HG03378 (cell line): ENCODE data around the gene IQCN.

Experiments used
- ATAC-seq: cut with Tn5 transposase; IDR thresholded peaks from one replicate; pipeline ENCODE4 v1.9.1; 2021; ENCODE audit warnings: mild to moderate bottlenecking, moderate library complexity; ENCODE audit not compliant: unreplicated experiment

Gene IQCN

DNA sequence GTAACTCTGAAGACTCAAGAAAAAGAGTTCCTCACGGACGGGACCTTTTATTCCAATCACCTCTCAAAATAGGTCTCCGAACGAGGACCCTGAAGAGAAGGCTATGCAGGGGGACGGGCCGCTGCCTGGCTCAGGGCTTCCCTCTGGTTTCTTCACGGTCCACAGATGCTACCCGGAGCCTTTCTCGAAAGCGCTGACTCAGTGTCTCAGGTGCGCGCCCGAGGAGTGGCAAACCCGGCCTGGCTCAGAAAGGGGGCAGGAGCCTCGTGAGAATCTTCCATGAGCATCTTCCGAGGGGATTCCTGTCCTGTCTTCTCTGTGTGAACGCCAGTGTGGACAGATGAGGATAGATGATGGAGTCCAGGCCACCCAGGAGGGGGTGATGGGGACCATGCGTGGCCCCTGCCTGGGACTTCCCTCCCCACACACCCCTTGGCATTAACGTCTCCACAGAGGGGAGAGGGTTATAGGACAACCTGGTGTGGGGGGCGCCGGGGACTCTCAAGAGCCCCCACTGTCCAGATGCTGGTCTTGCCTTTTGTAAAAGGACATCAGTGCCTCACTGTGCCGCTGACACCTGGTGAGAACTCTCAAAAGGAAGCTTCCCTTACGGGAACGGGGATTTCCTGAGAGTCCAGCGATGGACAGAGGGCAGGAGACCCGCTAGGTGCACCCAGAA lies 32.1 kb upstream of the IQCN start:
- ATAC-seq: no peak

DNA sequence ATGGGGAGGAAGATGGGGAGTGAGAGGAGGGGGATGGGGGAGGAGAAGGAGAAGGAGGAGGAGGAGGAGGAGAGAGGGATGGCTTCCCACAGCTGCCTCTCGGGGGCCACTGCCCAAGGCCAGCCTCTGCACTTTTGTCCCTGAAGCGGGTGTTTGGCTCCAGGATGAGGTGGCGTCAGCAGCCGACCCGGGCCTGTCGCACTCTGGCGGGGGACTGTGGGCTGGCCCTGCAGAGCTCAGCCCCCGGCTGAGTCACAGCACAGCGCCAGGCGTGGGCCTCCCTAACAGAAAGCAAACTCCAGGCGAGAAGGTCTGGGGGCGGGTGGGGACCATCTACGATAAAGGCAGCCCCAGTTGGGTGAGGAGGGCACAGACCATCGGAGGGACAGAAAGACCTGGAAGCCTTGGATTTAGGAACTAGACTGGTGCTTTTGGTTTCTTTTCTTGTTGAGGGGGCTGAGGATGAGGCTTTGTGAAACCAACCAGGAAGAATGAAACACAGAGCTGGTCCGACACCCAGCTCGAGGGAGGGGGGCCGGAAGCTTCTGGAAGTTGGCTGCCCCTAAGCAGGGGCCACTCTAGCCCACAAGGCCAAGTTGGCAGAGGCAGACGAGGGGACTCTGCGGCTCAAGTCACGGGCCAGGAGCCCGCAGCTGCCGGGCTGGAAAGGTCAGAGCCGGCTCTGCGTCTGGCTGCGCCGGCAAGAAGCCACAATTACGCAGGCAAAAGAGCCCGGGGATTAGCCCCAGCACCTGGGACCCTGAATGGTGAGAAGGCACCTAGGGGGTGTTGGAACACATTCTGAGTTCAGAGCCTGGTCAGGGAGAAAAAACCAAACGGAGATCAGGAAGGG lies 30.4 kb upstream of the IQCN start:
- no peak for ATAC-seq

DNA sequence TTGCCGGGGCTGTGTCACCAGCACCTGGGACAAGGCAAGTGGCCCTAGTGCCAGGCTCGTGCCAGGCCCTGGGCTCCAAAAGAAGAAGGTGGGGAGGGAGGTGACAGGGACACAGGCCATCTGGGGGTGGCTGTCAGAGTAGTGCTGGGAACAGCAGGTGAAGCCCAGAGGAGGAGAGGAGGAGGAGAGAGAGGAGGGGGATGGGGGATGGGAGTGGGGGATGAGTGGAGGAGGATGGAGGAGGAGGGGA lies 29.9 kb upstream of the IQCN start:
- ATAC-seq: no peak

DNA sequence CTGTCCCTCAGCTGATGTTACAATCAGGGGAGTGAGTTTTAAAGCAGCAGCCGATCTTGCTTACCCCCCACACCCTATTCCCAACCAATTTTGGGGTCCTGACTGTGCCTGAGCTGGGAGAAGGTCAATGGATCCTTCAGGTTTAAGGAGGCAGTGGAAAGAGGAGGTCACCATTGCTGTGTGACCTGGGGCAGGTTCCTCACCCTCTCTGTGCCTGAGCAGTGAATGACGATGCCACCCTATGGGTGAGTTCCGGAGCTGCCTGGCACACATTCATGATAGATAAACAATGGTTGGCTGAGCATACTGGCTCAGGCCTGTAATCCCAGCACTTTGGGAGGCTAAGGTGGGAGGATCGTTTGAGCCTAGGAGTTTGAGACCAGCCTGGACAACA lies 27.5 kb upstream of the IQCN start:
- no peak for ATAC-seq

DNA sequence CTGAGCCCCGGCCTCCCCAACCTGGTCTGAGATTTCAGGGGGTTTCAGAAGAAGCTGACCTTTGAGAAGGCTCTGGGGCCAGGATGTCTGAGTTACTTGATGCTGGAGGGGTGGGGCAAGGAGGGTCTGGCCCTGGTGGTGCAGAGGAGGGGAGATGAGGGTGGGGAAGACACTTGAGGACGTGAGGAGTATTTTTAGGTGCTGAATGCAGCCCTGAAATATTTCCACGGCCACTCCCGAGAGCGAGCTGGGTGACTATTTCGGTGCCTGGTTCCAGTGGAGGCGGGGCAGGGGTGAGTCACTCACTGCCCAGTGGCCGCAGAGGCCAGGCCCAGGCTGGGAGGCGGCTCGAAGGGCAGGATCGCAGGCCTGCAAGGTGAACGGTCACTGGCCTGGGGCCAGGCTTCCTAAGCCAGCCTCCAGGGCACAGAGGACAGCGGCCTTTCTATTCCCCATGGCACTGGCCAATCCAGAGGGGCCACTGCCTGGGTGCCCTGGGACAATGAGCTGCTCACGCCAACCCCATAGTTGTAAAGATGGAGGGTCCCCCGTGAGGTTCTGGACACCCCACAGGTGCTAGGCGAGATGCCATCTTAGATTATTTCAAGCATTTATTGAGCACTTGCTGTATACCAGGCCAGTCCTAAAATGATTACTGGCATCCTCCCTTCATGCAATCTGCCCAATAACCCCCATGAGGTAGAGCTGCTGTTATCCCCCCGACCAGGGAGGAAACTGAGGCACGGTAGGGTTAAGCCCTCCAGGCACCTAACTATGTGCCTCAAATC lies 26.9 kb upstream of the IQCN start:
- no peak for ATAC-seq

DNA sequence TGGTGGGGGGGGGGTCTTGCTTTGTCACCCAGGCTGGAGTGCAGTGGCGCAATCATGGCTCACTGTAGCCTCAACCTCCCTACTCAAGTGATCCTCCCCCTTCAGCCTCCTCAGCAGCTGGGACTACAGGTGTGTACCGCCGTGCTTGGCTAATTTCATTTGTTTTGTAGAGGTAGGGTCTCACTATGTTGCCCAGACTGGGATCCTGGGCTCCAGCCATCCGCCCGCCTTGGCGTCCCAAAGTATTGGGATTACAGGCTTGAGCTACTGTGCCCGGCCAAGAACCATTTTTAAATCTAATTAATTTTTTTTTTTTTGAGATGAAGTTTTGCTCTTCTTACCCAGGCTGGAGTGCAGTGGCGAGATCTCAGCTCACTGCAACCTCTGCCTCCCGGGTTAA lies 25.4 kb upstream of the IQCN start:
- ATAC-seq: no peak

DNA sequence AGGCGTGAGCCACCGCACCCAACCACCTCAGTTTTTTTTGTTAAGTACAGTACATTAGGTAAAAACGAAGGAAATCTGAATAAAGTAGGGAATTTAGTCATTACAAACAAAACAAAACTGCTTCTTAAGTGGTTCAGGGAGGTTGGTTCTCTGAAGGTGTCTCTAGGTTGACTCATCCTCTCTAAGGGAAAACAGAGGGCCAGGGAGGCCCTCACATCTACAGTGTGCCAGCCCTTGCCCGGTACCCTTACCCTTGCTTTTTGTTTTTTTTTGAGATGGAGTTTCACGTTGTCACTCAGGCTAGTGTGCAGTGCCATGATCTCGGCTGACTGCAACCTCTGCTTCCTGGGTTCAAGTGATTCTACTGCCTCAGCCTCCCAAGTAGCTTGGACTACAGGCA lies 24.3 kb upstream of the IQCN start:
- ATAC-seq: no peak

DNA sequence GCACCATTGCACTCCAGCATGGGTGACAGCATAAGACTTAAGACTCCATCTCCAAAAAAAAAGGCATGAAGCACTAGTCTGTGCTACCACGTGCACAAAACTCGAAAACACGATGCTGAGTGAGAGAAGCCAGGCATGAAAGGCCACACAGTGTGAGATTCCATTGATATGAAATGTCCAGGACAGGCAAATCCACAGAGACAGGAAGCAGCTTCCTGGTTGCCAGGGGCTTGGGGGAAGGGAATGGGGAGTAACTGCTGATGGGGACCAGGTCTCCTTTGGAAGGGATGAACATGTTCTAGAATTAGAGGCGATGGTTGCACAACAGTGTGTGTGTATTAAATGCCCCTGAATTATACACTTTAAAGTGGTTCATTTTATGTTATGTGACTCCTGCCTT lies 23.1 kb upstream of the IQCN start:
- no peak for ATAC-seq

DNA sequence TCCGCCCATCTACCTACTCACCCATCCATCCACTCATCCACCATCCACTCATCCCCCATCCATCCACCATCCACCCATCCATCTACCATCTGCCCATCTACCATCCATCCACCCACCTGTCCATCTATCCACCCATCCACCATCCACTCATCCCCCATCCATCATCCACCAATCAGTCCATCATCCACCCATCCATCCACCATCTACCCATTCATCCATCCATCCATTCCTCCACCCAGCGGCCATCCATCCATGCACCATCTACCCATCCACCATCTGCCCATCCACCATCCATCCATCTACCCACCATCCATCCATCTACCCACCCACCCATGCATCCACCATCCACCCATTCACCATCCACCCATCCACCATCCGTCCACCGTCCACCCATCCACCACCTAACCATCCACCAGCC lies 20.8 kb upstream of the IQCN start:
- no peak for ATAC-seq

DNA sequence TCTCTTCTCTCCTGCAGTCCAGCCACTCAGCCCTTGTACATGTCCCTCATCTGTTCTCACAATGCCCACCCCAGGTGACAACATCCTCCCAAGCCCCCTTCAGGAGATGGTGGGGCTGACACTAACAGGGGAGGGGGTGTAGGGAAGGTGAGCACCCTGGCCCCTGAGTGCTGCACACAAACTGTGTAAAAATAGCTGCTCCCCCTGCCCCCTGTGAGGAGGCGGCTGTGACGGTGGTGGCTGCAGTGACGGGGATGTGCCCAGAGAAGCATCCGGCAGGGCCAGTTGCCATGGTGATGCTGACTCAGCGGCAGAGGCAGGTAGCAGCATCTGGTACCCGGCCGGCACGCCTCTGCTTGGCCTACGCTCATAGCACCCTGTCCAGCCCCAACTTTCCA lies 20.2 kb upstream of the IQCN start:
- no peak for ATAC-seq

DNA sequence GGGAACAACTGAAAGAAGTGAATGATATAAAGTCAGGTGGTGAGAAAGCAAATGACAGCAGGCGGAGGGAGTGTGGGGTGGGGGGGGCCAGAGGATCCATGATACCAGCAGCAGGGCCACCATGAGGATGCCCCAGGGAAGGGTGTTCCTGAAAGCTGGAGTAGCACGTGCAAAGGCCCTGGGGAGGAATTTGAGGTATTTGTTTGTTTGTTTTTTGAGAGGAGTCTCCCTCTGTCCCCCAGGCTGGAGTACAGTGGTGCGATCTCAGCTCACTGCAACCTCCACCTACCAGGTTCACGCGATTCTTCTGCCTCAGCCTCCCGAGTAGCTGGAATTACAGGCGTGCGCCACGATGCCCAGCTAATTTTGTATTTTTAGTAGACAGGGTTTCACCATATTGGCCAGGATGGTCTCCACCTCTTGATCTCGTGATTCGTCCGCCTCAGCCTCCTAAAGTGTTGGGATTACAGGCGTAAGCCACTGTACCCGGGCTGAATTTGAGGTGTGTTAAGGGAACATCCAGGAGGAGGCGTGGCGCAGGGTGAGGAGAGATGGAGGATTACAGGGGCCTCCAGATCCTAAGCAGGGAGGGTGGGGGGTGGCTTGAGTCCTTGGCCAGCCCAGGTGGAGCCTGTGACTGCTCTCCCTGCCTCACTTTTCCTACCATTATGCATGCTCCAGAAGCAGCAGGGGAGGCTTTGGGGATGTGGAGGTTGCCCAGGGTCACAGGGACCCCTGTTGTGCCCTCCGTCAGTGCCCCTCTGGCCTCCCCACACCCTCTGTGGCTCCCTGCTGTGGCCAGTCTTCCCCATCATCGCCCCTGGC lies 19.6 kb upstream of the IQCN start:
- no peak for ATAC-seq

DNA sequence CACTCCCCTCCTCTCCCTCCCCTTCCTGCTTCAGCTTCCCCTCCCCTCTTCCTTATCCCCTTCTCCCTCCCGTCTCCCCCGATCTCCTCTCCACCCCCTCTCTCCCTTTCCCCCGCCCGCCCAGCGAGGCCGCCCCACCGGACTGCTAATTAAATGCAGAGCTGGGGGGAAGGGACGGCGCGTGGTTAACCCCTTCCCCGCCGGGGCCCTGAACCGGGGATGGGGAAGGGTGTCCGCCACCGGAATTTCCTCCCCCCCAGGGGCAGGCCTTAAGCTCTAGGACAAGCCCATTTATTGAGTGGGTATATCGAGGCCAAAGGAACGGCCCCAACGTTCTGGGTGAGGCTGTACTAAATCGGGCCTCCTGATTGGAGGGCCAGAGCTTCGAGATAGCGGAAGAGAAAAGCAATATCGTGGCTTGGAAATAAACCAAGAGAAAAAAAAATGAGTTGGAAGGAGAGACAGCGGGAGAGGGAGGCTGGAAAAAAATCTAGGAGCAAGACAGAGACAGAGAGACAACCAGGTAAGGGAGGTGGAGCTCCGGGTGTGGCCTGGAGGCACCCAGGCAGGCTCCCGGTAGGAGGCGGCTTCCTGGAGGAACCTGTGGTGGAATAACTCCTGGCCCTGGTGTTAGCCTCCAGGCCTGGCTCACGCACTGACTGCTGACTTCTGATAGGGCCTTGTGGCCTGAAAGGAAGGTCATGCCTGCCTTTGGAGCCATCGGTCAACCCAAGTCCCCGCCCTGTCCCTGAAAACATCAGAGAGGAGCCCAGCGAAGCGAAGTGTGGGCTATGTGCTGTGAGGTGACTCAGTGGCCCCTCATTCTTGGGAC lies 18.8 kb upstream of the IQCN start:
- no peak for ATAC-seq

DNA sequence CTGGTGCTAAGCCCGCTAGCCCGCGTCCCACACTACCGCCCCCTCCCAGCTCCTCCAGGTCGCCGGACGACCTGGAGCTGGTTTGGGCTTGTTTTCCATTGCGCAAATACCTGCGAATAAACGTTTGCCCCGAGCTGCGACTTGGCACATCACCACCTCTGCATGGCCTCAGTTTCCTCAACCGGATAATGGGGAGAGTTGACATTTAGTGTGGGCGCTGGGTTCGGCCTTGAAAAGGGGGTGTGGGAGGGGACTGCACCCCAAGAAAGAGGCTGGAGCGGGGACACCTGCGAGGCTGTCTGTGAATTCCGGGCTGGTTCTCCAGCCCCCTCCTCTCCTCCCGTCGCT lies 18.2 kb upstream of the IQCN start:
- ATAC-seq: no peak

DNA sequence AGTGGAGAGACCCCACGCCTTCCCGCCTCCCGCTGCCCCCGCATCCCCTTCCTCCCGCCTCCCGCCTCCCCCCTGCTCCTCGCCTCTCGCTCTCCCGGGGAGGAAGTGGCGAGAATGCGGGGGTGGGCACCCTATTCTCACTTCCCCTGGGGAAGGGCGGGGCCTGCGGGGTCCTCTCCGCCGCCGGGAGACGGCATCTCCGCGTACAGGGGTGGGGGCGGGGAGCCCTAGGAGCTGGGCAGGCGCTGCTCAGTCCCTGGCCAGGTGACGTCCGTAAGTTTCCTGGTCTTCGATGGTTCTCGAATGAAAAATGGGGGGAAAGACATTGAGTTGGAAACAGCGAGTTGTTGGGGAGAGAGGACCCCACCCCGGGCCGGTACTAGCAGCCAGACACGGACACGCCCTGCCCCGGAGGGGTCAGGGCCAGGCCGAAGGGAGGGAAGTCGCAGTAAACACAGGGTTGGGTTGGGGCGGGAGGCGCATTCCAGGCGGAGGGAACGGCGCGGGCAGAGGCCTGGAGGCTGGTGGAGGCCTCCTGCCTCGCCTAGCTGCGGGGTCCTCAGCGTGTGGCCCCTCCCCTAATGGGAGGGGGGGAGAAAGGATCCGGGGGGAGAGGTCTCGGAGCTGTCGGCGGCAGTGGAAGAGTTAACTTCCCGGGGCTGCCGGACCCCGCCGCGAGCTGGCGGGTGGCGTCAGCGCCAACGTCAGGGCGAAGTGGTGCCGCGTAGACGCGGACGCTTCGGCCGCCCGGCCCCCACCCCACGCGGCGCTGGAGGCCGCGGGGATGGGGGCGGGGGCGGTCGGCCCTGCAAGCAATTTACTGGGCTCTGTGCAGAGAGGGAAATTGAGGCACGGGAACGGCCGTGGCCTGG lies 17.6 kb upstream of the IQCN start:
- no peak for ATAC-seq

DNA sequence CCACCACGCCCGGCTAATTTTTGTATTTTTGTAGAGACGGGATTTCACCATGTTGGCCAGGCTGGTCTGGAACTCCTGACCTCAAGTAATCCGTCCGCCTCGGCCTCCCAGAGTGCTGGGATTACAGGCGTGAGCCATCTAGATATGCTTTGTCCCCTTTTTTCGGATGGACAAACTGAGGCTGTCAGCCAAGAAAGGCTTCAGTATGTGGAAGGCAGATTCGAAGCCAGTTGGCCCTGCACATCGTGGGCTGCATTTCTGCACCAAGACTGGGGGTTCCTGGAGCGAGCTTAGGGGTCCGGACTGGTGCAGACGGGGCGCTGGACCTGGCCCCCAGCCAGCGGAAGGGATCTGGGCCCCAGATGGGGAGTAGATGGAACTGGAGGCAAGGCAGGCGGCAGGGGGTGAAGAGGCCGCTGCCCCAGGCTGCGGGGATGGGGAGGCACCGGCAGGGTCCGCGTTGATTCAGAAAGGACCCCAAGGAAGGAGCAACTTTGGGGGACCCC lies 16.8 kb upstream of the IQCN start:
- ATAC-seq: no peak

DNA sequence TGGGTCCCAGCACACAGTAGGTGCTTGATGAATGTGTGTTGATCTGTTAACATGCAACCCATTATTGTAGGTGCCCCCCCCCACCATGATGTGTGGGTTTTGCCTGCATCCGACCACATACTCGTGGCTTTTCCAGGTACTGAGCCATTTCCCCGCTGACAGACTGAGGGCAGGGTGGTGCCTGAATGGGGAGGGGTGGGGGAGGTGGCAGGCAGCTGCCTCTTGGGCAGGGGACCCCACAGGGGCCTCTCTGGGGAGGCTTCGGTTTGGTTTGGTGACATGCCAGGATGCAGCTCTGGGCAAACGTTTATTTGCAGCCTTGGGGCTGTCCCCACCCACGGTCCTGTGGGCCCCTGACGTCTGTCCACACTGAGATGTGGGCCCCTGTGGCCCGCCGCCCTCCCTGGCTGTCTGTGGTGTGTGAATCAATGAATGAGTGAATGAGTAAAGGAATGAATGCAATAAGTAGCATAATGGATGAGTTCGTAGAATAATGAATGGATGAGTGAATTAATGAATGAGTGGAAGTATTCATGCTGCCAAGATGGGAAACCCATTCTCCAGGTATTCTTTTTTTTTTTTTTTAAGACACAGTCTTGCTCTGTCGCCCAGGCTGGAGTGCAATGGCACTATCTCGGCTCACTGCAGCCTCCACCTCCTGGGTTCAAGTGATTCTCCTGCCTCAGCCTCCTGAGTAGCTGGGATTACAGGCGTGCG lies 16.2 kb upstream of the IQCN start:
- ATAC-seq: peak; percentile 45

DNA sequence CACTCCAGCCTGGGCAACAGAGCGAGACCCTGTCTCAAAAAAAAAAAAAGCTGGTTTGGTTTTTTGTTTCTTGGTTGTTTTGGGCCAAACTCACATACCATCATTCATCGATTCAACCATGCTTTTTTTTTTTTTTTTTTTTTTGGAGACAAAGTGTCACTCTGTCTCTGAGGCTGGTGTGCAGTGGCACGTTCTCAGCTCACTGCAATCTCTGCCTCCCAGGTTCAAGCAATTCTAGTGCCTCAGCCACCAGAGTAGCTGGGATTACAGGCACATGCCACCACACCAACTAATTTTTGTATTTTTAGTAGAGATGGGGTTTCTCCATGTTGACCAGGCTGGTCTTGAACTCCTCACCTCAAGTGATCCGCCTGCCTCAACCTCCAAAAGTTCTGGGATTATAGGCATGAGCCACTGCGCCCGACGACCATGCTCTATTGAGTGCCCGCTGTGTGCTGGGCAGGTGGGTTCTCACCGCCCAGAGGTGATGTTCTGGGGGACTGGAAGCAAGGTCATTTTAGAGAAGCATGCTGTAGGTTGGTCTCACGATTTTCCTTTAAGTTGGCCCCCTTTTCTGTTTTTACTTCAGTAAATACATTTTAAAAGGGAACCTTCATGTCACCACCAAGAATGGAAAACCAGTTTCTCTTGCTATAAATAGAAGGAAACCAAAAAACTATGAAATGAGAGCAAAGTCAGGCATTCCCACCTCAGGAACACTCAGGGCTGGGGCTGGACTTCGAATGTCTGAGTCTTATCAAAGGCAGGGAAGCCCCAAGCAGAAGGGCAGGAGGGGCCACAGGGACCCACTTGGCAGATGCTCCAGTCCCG lies 15.4 kb upstream of the IQCN start:
- ATAC-seq: no peak
